ENCODE measurements around the gene AMBP.

Gene AMBP

DNA sequence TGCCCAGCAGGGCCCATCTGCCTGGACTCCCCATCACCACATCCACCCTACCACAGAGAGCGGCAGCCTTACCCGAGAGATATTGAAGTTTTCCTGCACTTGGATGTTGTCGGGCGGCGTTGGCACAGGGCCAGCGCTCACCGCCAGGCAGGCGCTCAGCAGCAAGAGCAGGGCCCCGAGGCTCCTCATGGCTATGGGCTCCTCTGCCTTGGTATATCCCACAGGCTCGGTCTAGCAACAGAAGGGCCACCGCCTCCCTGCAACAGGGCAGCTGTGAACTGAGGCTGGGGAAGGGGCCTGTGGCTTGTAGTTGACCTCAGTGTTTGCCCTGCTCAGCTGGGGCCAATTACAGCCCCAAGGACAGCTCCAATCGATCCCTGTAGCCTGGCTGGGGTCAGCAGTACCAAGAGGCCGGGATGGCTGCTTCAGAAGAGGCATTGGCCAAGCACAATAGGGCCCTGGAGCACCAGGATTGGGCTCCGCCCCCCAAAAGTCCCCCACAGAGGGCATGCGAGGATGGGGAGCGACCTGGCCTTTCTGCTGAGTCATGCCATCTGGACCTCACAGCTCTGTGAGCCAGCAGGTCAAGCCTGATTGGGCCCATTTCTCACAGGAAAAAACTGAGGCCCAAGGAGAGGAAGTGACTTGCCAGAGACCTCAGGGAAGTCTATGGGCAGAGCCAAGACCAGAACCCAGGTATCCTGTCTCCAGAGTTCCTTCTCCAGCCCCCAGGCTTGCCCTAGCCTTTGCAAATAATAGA lies at the start of gene AMBP:
Gene AMBP, minus strand, starts transcription at position 280 of the 760 bp plus-strand sequence. Its CDS starts 91 bp downstream, at position 189.
- Histone ChIP-seq H3K36me3 (ENCODE audit: insufficient read depth, low read length) (no peaks in the 10 kb centered on the region), H3K27me3 (ENCODE audit: insufficient read depth, low read length) (peaks cover 26% of the 10 kb centered on the region), H3K4me1 (ENCODE audit: control insufficient read depth, insufficient read depth, low read length, unreplicated experiment) (no peaks in the 10 kb centered on the region), H3K4me3 (ENCODE audit: low read depth, low read length) (no peak within 1 kb of the TSS), H3K27ac (ENCODE audit: low read depth, low read length) (no peak within 1 kb of the TSS), H2AFZ (ENCODE audit: low read length, unreplicated experiment) (no peak within 1 kb of the TSS), H3K79me2 (ENCODE audit: control insufficient read depth, insufficient read depth, low read length, unreplicated experiment) (no peaks in the 10 kb centered on the region)

DNA sequence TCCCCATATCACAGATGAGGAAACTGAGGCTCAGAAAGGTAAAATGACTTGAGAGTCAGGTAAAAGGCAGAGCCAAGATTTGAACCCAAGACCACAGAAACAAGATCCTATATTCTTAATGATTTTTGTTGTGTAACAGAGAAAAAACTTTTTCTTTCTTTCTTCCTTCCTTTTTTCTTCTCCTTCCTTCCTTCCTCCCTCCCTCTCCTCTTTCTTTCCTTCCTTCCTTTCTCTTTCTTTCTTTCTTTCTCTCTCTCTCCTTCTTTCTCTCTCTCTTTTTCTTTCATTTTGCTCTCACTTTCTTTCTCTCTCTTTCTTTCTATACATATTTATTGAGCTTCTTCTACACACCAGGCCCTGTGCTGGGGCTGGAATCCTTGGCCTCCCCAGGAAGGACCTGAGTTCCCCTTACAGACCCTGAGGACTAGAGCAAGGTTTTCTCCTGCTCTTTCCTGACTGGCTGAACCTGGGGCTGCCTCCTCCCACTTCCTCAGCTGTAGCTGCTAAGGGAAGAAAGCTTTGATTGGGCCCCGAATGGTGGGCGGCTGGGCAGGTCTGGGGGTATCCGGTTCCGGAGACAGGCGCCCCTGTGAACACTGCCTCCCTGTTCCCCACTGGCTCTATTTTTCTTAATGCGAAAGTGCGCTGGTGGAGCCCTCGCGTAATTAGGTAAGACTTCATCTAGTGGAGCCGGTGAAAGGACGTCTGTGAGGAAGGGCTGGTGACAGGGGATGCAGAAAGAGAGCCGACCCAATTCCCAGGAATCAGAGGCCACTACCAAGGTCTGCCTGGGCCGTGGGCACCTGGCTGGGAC lies 48.4 kb upstream of the AMBP start:
- Histone ChIP-seq H3K27me3 (ENCODE audit: insufficient read depth, low read length) (peaks cover 43% of the 10 kb centered on the region), H2AFZ (ENCODE audit: low read length, unreplicated experiment) (no peak overlapping the region), H3K4me3 (ENCODE audit: low read depth, low read length) (no peak overlapping the region), H3K36me3 (ENCODE audit: insufficient read depth, low read length) (no peaks in the 10 kb centered on the region), H3K79me2 (ENCODE audit: control insufficient read depth, insufficient read depth, low read length, unreplicated experiment) (no peaks in the 10 kb centered on the region), H3K27ac (ENCODE audit: low read depth, low read length) (no peak overlapping the region), H3K4me1 (ENCODE audit: control insufficient read depth, insufficient read depth, low read length, unreplicated experiment) (no peaks in the 10 kb centered on the region)

DNA sequence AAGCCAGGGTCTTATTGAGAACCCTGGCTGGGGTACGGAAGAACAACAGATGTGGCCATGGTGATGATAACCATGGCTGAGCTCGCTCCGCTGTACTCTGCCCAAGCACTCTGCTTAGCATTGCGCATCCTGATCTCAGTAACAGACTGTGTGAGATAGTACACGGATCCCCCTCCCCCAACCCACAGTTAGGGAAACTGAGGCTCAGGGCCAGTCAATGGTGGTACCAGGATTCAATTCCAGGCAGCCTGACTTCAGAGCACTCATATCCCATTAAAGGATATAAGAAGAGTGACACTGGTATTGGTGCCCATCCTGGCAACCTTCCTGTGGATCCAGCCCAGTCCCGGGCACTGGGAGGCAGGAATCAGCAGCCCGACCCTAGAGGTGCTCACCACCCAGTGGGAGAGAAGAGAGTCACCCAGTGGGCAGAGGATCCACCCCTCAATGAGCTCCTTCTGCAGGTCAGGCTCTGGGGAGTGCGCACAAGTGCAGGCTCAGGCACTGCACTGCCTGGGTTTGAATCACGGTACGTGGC lies 47.4 kb upstream of the AMBP start:
- Histone ChIP-seq H2AFZ (ENCODE audit: low read length, unreplicated experiment) (no peak overlapping the region), H3K79me2 (ENCODE audit: control insufficient read depth, insufficient read depth, low read length, unreplicated experiment) (no peaks in the 10 kb centered on the region), H3K4me1 (ENCODE audit: control insufficient read depth, insufficient read depth, low read length, unreplicated experiment) (no peaks in the 10 kb centered on the region), H3K27me3 (ENCODE audit: insufficient read depth, low read length) (peaks cover 45% of the 10 kb centered on the region), H3K4me3 (ENCODE audit: low read depth, low read length) (no peak overlapping the region), H3K27ac (ENCODE audit: low read depth, low read length) (no peak overlapping the region), H3K36me3 (ENCODE audit: insufficient read depth, low read length) (no peaks in the 10 kb centered on the region)

DNA sequence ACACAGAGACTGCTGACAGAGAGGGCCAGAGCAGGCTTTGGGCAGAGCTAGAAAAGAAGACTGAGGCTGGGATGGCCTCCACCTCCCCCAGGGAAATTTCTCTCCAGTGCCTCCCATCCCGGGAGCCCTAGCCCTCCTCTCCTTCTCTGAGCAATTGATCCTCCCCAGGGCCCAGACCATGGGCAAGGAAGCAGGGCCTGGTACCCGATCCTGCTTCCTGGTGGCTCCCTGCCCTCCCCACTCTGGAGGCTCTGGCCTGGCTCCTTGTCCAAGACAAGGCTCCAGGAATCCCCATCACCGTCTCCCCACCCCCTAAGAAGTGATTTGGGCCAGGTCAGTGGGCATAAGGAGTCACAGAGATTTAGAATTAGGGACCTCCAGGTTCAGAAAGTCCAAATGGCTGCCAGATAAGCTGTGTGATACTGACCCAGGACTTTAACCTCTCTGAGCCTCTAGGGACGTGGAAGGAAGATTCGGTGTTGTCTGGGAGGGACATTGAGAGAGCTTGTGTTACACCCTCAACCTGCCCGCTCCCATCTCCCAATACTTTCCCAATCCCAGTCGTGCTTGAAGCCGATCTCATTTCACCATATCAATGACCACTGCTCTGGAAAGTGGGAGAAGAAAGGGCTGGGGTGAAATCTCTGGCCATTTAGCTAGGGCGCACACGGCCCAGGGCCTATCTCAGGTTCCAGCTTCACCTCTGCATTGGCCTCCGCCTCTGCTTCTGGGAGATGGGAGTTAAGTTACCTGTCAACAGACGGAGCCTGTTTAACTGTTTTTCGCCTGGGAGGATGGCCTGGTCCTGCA lies 46.8 kb upstream of the AMBP start:
- H3K4me3 ChIP-seq (ENCODE audit: low read depth, low read length) = no peak overlapping the region
- no peaks in the 10 kb centered on the region for H3K4me1 ChIP-seq (ENCODE audit: control insufficient read depth, insufficient read depth, low read length, unreplicated experiment)
- H3K79me2 ChIP-seq (ENCODE audit: control insufficient read depth, insufficient read depth, low read length, unreplicated experiment) = no peaks in the 10 kb centered on the region
- no peaks in the 10 kb centered on the region for H3K36me3 ChIP-seq (ENCODE audit: insufficient read depth, low read length)
- H3K27me3 ChIP-seq (ENCODE audit: insufficient read depth, low read length) = peaks cover 44% of the 10 kb centered on the region
- H3K27ac ChIP-seq (ENCODE audit: low read depth, low read length) = no peak overlapping the region
- H2AFZ ChIP-seq (ENCODE audit: low read length, unreplicated experiment) = no peak overlapping the region

DNA sequence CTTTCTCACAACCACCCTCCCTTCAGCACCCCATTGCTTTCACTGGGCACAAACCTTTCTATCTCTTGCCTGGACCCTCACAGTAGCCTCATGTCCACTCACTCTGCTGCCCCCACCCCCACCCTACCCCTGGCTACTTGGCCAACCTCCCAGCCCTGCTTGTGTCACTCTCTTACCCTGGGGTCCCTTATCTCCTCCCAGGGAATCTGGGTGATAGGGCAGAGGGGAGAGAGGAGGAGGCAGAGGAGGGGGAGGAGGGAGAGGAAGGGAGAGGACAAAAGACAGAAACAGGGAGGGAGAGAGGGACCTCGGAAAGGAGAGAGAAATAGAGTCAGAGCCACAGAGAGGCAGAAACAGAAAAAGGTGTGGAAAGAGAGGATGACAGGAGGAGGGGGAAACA lies 46.0 kb upstream of the AMBP start:
- H3K79me2 ChIP-seq (ENCODE audit: control insufficient read depth, insufficient read depth, low read length, unreplicated experiment) = no peaks in the 10 kb centered on the region
- H3K27me3 ChIP-seq (ENCODE audit: insufficient read depth, low read length) = peaks cover 42% of the 10 kb centered on the region
- H3K4me1 ChIP-seq (ENCODE audit: control insufficient read depth, insufficient read depth, low read length, unreplicated experiment) = no peaks in the 10 kb centered on the region
- no peak overlapping the region for H2AFZ ChIP-seq (ENCODE audit: low read length, unreplicated experiment)
- H3K27ac ChIP-seq (ENCODE audit: low read depth, low read length) = no peak overlapping the region
- no peaks in the 10 kb centered on the region for H3K36me3 ChIP-seq (ENCODE audit: insufficient read depth, low read length)
- H3K4me3 ChIP-seq (ENCODE audit: low read depth, low read length) = no peak overlapping the region

DNA sequence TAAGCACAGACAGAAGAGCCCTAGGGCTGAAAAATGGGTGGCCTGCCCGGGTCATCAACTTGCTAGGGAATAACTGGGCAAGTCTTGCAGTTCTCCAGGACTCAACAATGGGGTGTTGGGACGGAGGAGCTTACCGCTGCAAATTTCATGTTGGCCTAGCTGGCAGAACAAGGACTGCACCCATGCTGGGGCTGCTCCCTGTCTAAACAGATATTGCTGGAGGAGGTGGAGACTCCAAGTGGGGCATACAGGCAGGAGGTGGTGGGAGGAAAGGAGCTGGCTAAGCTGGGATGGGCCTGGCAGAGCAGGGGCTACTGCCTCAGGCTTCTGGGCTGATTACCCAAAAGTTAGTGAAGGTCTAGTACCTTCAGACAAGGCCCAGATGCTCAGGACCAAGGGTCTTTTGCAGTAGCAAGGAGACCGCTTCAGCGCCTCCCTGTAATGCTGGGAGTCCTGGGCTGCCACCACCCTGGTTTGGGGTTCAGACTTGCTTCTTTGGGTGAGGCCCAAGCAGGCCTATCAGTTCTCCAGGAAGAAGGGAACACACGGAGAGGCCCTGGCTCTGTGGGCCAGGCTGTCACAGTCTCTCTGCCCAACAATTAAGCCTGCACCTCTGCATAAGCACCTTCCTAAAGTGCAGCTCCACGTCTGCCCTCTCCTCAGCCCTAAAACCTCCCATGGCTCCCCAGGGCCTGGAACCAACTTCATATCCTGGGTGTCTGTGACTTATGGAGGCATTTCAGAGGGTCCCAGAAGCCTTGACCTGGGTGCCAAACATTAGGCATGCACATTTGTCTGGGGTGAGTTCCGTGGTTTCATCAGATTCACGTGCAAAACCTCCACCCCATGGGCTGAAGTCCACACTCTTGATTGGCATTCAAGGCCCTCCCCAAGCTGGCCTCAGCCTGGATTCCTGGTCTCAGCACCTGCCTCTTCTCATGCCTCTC lies 45.2 kb upstream of the AMBP start:
- Histone ChIP-seq H3K27me3 (ENCODE audit: insufficient read depth, low read length) (peaks cover 42% of the 10 kb centered on the region), H2AFZ (ENCODE audit: low read length, unreplicated experiment) (no peak overlapping the region), H3K4me1 (ENCODE audit: control insufficient read depth, insufficient read depth, low read length, unreplicated experiment) (no peaks in the 10 kb centered on the region), H3K27ac (ENCODE audit: low read depth, low read length) (no peak overlapping the region), H3K36me3 (ENCODE audit: insufficient read depth, low read length) (no peaks in the 10 kb centered on the region), H3K4me3 (ENCODE audit: low read depth, low read length) (no peak overlapping the region), H3K79me2 (ENCODE audit: control insufficient read depth, insufficient read depth, low read length, unreplicated experiment) (no peaks in the 10 kb centered on the region)

DNA sequence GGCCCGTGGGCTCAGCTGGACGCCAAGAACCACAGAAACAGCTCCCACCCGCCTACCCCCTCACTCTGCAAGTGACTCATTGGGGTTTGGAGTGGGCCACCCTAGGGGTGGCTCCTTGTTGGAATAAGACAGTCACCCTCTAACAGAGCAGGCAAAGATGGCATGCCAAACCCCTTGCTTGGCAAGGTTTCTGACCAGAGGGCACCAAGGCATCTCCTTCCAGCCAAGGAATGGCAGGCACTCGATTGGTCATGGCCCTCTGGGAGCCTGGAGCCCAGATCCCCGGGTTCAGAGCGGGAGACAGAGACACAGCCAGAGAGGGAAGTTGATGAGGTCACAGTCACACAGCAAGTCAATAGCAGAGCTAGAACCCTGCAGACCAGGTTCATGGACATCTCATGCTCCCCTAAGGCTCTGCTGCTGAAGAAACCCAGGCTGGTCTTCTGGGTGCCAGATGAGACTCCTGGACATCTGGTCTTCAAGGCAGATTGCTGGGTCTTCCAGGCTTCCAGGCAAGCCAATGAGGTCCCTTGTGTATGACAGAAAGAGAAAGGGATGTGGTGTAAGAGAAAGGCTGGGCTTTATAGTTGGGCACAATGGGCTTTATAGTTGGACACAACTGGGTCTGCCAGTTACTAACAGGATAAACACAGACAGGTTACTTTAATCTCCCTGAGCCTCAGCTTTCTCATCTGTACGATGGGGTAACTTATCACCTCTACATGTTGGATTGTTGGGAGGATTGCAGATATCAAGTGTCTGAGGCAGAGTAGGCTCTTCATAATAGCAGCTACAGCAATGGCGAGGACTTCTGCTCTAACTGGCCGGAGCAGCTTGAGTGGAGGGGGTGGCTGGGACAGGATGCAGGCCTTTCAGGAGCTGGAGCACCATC lies 44.3 kb upstream of the AMBP start:
- no peaks in the 10 kb centered on the region for H3K36me3 ChIP-seq (ENCODE audit: insufficient read depth, low read length)
- H3K4me3 ChIP-seq (ENCODE audit: low read depth, low read length) = no peak overlapping the region
- H2AFZ ChIP-seq (ENCODE audit: low read length, unreplicated experiment) = no peak overlapping the region
- H3K27me3 ChIP-seq (ENCODE audit: insufficient read depth, low read length) = peaks cover 36% of the 10 kb centered on the region
- H3K4me1 ChIP-seq (ENCODE audit: control insufficient read depth, insufficient read depth, low read length, unreplicated experiment) = no peaks in the 10 kb centered on the region
- no peaks in the 10 kb centered on the region for H3K79me2 ChIP-seq (ENCODE audit: control insufficient read depth, insufficient read depth, low read length, unreplicated experiment)
- no peak overlapping the region for H3K27ac ChIP-seq (ENCODE audit: low read depth, low read length)

DNA sequence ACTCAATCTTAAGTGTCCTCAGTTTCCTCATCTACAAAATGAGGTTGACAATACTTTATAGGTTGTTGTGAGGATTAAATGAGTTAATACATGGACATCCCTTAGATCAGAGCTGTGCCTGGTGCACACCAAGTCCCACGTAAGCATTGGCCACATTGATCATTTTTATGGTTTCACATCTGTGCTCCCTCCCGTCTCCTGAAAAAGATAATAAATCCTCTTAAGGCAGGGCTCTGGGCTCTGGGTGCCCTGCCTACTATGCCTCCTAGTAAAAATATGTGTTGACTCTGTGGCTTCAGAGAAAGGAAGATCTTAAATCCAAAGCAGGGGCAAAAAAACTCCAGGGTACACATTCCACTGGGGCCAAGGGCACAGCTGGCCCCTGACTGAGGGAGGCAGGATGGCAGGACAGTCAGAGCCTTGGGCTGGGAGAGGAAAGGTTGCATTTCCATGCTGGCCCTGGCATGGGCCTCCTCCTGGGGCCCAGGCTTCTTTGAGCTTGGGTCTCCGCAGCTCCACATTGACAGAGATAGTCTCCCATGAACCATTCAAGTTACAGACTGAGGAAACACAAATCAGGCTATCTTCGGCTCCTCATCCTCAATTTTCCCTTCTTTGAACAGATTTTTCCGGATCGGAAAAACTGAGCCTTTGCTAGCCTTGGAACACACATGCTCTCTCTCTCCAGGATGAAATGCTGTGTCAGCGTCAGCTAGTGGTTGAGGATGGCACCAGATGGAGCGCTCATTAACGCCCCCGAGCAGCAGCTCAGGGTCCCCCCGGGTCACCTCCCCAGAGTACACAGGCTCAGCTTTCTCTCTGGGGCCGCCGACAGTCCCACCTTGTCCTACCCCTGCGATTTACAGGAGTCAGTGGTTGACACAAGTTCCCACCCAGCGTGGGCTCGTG lies 43.4 kb upstream of the AMBP start:
- no peaks in the 10 kb centered on the region for H3K79me2 ChIP-seq (ENCODE audit: control insufficient read depth, insufficient read depth, low read length, unreplicated experiment)
- no peak overlapping the region for H3K27ac ChIP-seq (ENCODE audit: low read depth, low read length)
- peaks cover 33% of the 10 kb centered on the region for H3K27me3 ChIP-seq (ENCODE audit: insufficient read depth, low read length)

More for the DNA sequence above, 43.4 kb upstream of the AMBP start:
- Histone ChIP-seq H3K4me3 (ENCODE audit: low read depth, low read length) (no peak overlapping the region), H3K36me3 (ENCODE audit: insufficient read depth, low read length) (no peaks in the 10 kb centered on the region), H3K4me1 (ENCODE audit: control insufficient read depth, insufficient read depth, low read length, unreplicated experiment) (no peaks in the 10 kb centered on the region), H2AFZ (ENCODE audit: low read length, unreplicated experiment) (no peak overlapping the region)
